Subcutaneous abdominal adipose tissue (tissue), 5 donors: ENCODE measurements around the gene LRR1.
A peak's percentile ranks its signal among the peaks of the same experiment; 100 is the strongest.

Experiments used
- H3K27ac ChIP-seq: one replicate; pipeline ENCODE4 v1.7.0; 2013; ENCODE audit warnings: low read depth, mild to moderate bottlenecking, inconsistent platforms, low read length, moderate library complexity
- H3K27me3 ChIP-seq, 5 donors: one replicate each; pipeline ENCODE4 v1.7.0; 2013; ENCODE audit warnings: low read length in 5 of 5, inconsistent platforms in 1 of 5; ENCODE audit not compliant: control insufficient read depth in 5 of 5, insufficient read depth in 4 of 5
- H3K36me3 ChIP-seq, 5 donors: one replicate each; pipeline ENCODE4 v1.7.0; 2013; ENCODE audit warnings: low read length in 5 of 5; ENCODE audit not compliant: control insufficient read depth in 5 of 5, insufficient read depth in 5 of 5
- H3K4me1 ChIP-seq, 5 donors: one replicate each; pipeline ENCODE4 v1.7.0; 2013; ENCODE audit warnings: low read length in 5 of 5, mild to moderate bottlenecking in 3 of 5, moderate library complexity in 1 of 5; ENCODE audit not compliant: control insufficient read depth in 5 of 5, insufficient read depth in 5 of 5
- H3K4me3 ChIP-seq, 5 donors: one replicate each; pipeline ENCODE4 v1.7.0; 2013; ENCODE audit warnings: low read length in 5 of 5, low read depth in 1 of 5
- H3K9ac ChIP-seq, 5 donors: one replicate each; pipeline ENCODE4 v1.7.0; 2013; ENCODE audit warnings: low read length in 5 of 5, mild to moderate bottlenecking in 4 of 5, moderate library complexity in 3 of 5
- H3K9me3 ChIP-seq, 5 donors: one replicate each; pipeline ENCODE4 v1.7.0; 2013; ENCODE audit warnings: low read length in 5 of 5; ENCODE audit not compliant: control insufficient read depth in 5 of 5
- donor health status: healthy.
- donor health status: healthy.
- donor health status: healthy.
- donor health status: healthy.
- donor health status: healthy.

The LRR1 gene

GRCh38 chr14:49623941-49624839, 25.4 kb downstream of the LRR1 start:
- peak overlapping the region; percentile 75 for H3K27ac ChIP-seq
- no peaks in the 10 kb centered on the region for H3K27me3 ChIP-seq
- no peak overlapping the region for H3K4me3 ChIP-seq
- H3K4me1 ChIP-seq, result peaks cover 4 to 42% (median 39%) of the 10 kb centered on the region in 5 donors
- peaks cover 0 to 2% (median 0%) of the 10 kb centered on the region in 5 donors for H3K36me3 ChIP-seq
- peak overlapping the region in 1 of 5 donors; percentile 20 for H3K9ac ChIP-seq
- H3K9me3 ChIP-seq, result no peaks in the 10 kb centered on the region

DNA sequence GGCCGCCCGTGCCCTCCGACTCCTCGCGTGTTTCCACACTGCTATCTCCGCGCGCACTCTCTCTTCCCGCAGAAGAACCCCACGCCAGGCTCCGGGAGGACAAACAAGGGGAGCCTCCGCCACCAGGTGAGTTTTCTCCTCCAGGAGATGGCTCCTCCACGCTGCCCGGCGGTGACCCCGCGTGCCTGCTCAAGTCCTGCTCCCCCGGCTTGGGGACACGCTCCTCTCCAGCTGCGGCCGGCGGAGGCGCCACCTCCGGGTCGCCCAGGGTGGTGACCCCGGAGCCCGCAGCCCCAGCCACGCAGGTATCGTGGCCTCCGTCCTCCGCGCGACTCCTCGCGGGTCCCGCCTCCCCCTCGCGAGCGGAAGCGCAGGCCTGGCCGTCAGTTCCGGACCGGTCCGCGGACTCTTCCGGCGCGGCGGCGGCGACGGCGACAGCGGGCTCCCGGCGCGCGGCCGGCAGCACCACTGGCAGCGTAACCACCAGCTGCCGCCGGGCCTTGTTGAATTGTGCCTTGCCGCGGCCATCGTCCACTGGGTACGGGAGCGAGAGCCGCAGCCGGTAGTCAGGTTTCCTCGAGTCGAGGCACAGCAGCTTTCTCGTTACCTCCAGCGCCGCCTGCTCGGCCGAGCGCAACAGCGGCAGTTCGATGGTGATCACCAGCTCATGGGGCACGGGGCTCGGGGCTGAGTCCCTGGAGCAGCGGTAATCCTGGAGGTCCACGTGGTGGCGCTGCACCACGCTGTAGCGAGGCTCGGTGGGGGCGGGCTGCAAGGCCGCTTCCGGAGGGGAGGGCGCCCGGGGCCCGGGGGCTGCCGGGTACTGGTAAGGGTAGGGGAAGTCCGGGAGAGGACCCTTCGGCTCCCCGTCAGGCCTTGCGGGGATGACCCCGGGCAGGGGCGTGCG, 35.2 kb downstream of the LRR1 start:
- H3K4me1 ChIP-seq, result peaks cover 0 to 42% (median 31%) of the 10 kb centered on the region in 5 donors

GRCh38 chr14:49634547-49635334, 36.0 kb downstream of the LRR1 start, which contains the start of gene DNAAF2:
Gene DNAAF2, minus strand, starts transcription at chr14:49635244. Its CDS starts 95 bp downstream, at chr14:49635149.
- Histone ChIP-seq H3K36me3 (peaks cover 0 to 9% (median 3%) of the 10 kb centered on the region in 5 donors), H3K9ac (peak within 1 kb of the TSS; percentile 56 to 93 (median 90)), H3K27ac (peak within 1 kb of the TSS; percentile 89), H3K4me3 (peak within 1 kb of the TSS; percentile 60 to 98 (median 91)), H3K4me1 (peaks cover 0 to 42% (median 31%) of the 10 kb centered on the region in 5 donors), H3K27me3 (no peaks in the 10 kb centered on the region), H3K9me3 (no peaks in the 10 kb centered on the region)

More for the DNA sequence above, 35.2 kb downstream of the LRR1 start:
- Histone ChIP-seq H3K9ac (peak overlapping the region; percentile 79 to 93 (median 90)), H3K9me3 (no peaks in the 10 kb centered on the region), H3K27me3 (no peaks in the 10 kb centered on the region), H3K36me3 (peaks cover 0 to 7% (median 3%) of the 10 kb centered on the region in 5 donors), H3K4me3 (peak overlapping the region; percentile 86 to 98 (median 91)), H3K27ac (peak overlapping the region; percentile 89)

GRCh38 chr14:49636866-49637265, 38.1 kb downstream of the LRR1 start:
- Histone ChIP-seq H3K9ac (no peak overlapping the region), H3K9me3 (no peaks in the 10 kb centered on the region), H3K4me1 (peaks cover 0 to 36% (median 27%) of the 10 kb centered on the region in 5 donors), H3K27ac (no peak overlapping the region), H3K4me3 (no peak overlapping the region), H3K36me3 (peaks cover 0 to 9% (median 3%) of the 10 kb centered on the region in 5 donors), H3K27me3 (no peaks in the 10 kb centered on the region)

DNA sequence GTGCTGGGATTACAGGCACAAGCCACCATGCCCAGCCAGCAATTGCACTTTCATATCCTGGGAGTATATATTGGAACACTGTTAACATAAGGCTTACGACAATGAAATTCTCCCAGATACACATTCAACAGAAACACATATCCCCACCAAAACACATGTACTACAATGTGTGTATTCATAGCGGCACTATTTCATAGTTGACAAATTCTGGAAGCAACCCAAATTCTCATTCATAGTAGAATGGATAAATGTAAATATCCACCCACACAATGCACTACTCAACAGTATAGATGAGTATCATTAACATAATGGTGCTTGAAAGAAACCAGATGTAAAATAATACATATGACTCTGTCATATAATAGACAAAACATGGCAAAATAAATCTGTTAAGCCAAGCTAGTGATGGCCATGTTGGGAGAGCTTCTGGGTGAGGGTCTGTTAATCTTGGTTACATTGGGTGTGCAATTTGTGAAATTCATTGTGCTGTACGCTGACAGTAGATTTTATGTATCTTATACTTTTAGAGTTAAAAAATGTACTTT, 38.9 kb downstream of the LRR1 start:
- Histone ChIP-seq H3K36me3 (peaks cover 0 to 9% (median 3%) of the 10 kb centered on the region in 5 donors), H3K9ac (no peak overlapping the region), H3K4me3 (no peak overlapping the region), H3K4me1 (peaks cover 0 to 32% (median 22%) of the 10 kb centered on the region in 5 donors), H3K27ac (no peak overlapping the region), H3K27me3 (no peaks in the 10 kb centered on the region), H3K9me3 (no peaks in the 10 kb centered on the region)

DNA sequence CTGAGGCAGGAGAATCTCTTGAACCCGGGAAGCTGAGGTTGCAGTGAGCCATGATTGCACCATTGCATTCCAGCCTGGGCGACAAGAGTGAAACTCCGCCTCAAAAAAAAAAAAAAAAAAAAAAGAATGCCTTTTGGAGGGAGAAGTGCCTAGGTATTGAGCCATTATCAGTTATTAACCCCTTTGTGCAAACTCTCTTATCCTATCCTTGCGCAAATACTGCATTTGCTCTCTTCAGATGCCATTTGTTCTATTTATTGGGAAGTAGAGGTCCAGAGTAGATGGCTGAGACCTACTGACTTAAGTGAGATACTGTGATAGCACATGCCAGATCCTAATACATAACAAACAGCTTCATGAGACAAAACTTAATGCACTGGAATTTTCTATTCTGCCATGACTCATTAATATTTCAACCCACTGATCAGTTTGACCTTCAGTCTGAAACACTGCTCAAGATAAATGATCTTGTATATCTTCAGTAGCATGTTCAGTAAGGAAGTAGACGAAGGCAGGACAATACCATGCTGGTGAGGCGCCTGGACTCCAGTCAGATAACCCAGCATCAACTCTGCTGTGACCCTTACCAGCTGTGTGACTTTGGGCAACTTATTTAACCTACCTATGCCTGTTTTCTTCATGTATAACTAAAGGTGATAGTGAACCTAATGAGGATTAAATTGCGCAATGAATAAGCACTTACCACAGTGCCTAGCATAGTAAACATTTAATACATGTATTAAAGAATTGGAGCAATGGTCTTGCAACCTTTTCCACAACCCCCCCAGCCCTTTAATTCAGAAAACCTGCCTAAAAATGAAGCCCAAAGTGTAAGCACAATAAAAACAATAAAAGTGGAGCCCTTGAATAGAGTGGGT, 42.0 kb downstream of the LRR1 start:
- H3K9me3 ChIP-seq, result no peaks in the 10 kb centered on the region
- no peak overlapping the region for H3K9ac ChIP-seq
- no peak overlapping the region for H3K4me3 ChIP-seq
- no peak overlapping the region for H3K27ac ChIP-seq
- peaks cover 0 to 9% (median 3%) of the 10 kb centered on the region in 5 donors for H3K36me3 ChIP-seq
- no peaks in the 10 kb centered on the region for H3K27me3 ChIP-seq
- H3K4me1 ChIP-seq, result peaks cover 0 to 17% (median 5%) of the 10 kb centered on the region in 5 donors

DNA sequence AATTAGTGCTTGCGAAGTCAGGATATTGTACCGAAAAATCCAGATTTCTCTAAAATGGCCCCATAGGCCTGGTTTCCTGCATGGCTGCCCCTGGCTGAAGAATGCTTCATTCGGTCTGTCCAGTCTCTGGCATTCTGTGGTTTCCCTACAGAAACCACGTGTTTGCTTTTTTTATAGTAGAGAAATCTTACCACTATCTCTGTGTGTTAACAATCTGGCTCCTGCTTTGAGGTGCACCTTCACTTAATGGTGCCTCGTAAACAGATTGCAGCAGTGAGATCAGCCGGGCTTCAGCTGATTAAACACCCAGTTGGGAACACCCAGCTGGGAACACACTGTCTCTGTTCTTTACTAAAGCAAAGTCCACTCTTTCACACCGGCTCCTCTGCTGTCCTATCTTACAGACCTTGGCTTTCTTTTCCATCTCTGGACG, 43.0 kb downstream of the LRR1 start:
- H3K9ac ChIP-seq, result peak overlapping the region in 2 of 5 donors; percentile 22 to 35
- H3K27ac ChIP-seq, result no peak overlapping the region

DNA sequence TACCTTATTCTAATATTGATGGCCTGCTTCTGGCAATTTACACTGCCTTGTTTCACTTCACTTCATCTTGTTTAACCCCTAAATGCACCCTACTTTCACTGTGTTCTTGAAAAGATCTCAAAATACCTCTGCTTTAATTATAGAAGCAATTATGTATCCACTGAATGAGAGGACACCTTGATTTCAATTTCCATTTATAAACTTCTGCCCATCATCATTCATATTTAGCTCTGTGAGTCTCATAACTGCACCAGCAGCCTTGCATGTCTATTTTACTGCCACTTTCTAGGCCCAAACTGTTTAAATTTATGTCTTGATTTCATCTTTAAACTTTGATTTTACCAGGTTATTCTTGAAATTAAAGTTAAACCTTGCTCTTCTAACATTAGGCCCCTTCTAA, 43.4 kb downstream of the LRR1 start:
- H3K4me1 ChIP-seq, result peaks cover 0 to 6% (median 0%) of the 10 kb centered on the region in 5 donors
- no peaks in the 10 kb centered on the region for H3K27me3 ChIP-seq
- H3K9me3 ChIP-seq, result no peaks in the 10 kb centered on the region
- H3K36me3 ChIP-seq, result peaks cover 0 to 9% (median 3%) of the 10 kb centered on the region in 5 donors
- H3K27ac ChIP-seq, result no peak overlapping the region
- H3K4me3 ChIP-seq, result no peak overlapping the region
- peak overlapping the region in 2 of 5 donors; percentile 22 to 35 for H3K9ac ChIP-seq

More for the DNA sequence above, 43.0 kb downstream of the LRR1 start:
- H3K36me3 ChIP-seq, result peaks cover 0 to 9% (median 3%) of the 10 kb centered on the region in 5 donors
- H3K9me3 ChIP-seq, result no peaks in the 10 kb centered on the region
- peaks cover 0 to 8% (median 0%) of the 10 kb centered on the region in 5 donors for H3K4me1 ChIP-seq
- H3K4me3 ChIP-seq, result no peak overlapping the region
- no peaks in the 10 kb centered on the region for H3K27me3 ChIP-seq
